Measurements from ENCODE around the gene HOXC13. TPM values are rescaled to one million over a fixed set of nuclear protein-coding genes. Genes with fewer than 3 reads are reported as not detected.

Gene HOXC13
- polyA plus RNA-seq, 6 donors from 2014 or later = not detected

DNA sequence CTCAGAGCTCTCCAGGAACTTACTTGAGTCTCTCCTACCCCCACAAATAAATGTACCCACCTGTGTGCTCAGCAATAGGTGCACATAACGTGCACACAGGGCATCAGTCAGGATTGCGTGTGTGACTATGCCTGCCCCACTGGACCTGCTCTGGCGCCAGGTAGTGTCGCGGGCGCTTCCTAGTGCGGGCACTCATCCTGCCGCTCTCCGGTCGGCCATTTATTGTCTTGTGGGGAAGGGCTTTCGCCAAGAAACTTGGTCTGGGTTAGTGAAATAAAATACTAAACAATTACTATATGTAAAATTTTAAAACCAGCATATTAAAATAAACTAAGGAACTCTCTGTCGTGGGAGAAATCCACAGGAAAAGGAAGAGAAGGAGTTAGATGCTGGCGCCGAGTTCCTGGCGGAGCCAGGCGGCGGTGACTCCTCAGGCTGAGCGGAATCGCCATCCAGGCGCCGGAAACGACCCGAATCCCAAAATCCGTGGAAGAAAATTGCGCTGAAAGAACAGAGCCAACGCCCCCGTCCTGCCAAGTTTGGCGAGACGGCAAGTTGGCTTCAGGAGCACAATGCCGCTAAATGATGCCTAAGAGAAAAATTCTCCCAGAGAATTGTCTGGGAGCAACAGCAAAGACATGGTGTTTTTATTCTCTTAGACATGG, 7.9 kb upstream of the HOXC13 start:
- Mint-ChIP-seq H3K4me1 (peaks cover 0 to 14% (median 9%) of the 10 kb centered on the region in 3 donors), H3K27ac (peak overlapping the region in 1 of 6 donors; percentile 1)

DNA sequence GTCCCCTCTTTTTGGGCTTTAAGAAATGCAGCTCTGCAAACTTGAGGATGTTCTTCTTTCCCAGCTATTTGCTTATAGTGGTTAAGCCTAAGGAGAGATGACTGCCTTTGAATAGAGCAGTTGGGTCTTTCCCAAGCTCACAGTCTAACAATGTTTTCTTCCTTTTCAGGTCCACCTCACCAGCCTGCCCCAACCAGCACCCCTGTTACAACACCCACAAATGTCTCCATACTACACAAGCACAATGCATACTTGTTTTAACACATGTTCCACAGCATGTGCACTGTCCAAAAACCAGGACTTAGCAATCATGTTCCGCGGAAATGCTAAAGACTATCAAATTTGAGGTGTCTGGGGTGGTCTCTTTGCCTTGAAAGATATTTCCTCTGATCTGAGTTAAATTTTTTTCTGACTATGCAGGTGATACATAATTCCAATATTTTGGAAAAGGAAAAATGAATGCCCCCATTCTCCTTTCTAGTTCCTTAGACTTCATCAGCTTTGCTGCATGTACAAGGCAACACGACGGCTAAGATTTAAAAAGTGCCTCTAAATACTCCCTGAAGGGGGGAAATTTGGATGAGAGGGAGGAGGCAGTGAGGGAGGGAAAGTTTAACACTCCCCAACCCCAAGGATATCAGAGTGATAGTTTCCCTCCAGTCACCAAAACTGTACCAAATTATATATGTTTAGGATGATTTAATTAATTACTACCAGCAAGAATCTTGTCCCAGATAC, 6.6 kb upstream of the HOXC13 start:
- no peak overlapping the region for H3K27ac Mint-ChIP-seq
- DNase-seq = no peak
- peaks cover 0 to 4% of the 10 kb centered on the region in 2 donors for H3K36me3 Mint-ChIP-seq
- H3K4me1 Mint-ChIP-seq = peaks cover 0 to 20% (median 14%) of the 10 kb centered on the region in 3 donors
- ATAC-seq (ENCODE audit: low read depth in 2 of 2) = no peak
- H3K27me3 Mint-ChIP-seq = peaks cover 84 to 97% (median 96%) of the 10 kb centered on the region in 3 donors
- no peak overlapping the region for H3K4me3 Mint-ChIP-seq
- H3K9me3 Mint-ChIP-seq = peaks cover 0 to 19% (median 5%) of the 10 kb centered on the region in 7 donors

More for the DNA sequence above, 7.9 kb upstream of the HOXC13 start:
- peaks cover 84 to 97% (median 96%) of the 10 kb centered on the region in 3 donors for H3K27me3 Mint-ChIP-seq
- DNase-seq (no peak), ATAC-seq (ENCODE audit: low read depth in 2 of 2) (no peak)
- peaks cover 0 to 23% (median 3%) of the 10 kb centered on the region in 7 donors for H3K9me3 Mint-ChIP-seq
- peak overlapping the region in 1 of 8 donors; percentile 22 for H3K4me3 Mint-ChIP-seq
- H3K36me3 Mint-ChIP-seq = peaks cover 0 to 4% of the 10 kb centered on the region in 2 donors

DNA sequence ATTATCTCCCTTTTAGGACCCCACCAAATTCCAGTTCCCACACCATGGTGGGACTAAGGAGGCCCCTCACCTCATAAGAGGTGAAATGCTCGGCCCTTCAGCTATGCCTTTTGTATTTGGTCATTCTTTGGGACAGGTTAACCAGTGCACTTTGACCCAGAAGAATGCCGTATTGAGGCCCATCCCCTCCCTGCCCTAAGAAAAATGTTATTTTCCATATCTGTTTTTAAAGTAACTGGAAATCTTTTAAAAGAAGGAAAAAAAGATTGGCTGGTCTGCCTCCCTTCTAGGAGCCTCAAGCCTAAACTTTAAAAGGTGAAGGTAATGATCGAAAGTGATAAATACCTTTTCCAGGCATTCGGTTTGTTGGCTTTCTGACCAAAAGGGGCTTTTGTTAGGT, 5.7 kb upstream of the HOXC13 start:
- Mint-ChIP-seq H3K27ac (no peak overlapping the region), H3K36me3 (peaks cover 0 to 4% of the 10 kb centered on the region in 2 donors), H3K4me1 (peaks cover 0 to 22% (median 14%) of the 10 kb centered on the region in 3 donors), H3K9me3 (peaks cover 0 to 19% (median 5%) of the 10 kb centered on the region in 7 donors), H3K27me3 (peaks cover 88 to 100% (median 97%) of the 10 kb centered on the region in 3 donors), H3K4me3 (no peak overlapping the region)
- no peak for DNase-seq
- no peak for ATAC-seq (ENCODE audit: low read depth in 2 of 2)

GRCh38 chr12:53935383-53936341, 3.0 kb upstream of the HOXC13 start:
- H3K9me3 Mint-ChIP-seq = peaks cover 0 to 21% (median 6%) of the 10 kb centered on the region in 7 donors
- H3K4me3 Mint-ChIP-seq = peak overlapping the region in 7 of 8 donors; percentile 9 to 87 (median 57)
- no peaks in the 10 kb centered on the region for H3K36me3 Mint-ChIP-seq
- peaks cover 72 to 92% (median 89%) of the 10 kb centered on the region in 3 donors for H3K27me3 Mint-ChIP-seq
- no peak for ATAC-seq (ENCODE audit: low read depth in 2 of 2)
- DNase-seq = no peak
- peaks cover 0 to 20% (median 17%) of the 10 kb centered on the region in 3 donors for H3K4me1 Mint-ChIP-seq
- peak overlapping the region in 5 of 6 donors; percentile 22 to 74 (median 47) for H3K27ac Mint-ChIP-seq

- H3K4me1 Mint-ChIP-seq = peaks cover 0 to 20% (median 17%) of the 10 kb centered on the region in 3 donors
- peak overlapping the region in 3 of 6 donors; percentile 69 to 95 (median 88) for H3K27ac Mint-ChIP-seq
- H3K27me3 Mint-ChIP-seq = peaks cover 74 to 92% (median 90%) of the 10 kb centered on the region in 3 donors
- peaks cover 0 to 21% (median 5%) of the 10 kb centered on the region in 7 donors for H3K9me3 Mint-ChIP-seq
- DNase-seq (no peak), ATAC-seq (ENCODE audit: low read depth in 2 of 2) (no peak)
- no peaks in the 10 kb centered on the region for H3K36me3 Mint-ChIP-seq
- H3K4me3 Mint-ChIP-seq = peak overlapping the region in 4 of 8 donors; percentile 9 to 67 (median 46)
These were observed 1.5 kb upstream of the HOXC13 start for GRCh38 chr12:53937099-53937498.

GRCh38 chr12:53937596-53938325, 870 bp upstream of the HOXC13 start:
- Mint-ChIP-seq H3K4me3 (peak overlapping the region in 4 of 8 donors; percentile 34 to 67 (median 60)), H3K4me1 (peaks cover 0 to 20% (median 17%) of the 10 kb centered on the region in 3 donors), H3K36me3 (no peaks in the 10 kb centered on the region), H3K9me3 (peaks cover 0 to 21% (median 5%) of the 10 kb centered on the region in 7 donors), H3K27ac (peak overlapping the region in 2 of 6 donors; percentile 30 to 95), H3K27me3 (peaks cover 72 to 92% (median 90%) of the 10 kb centered on the region in 3 donors)
- no peak for DNase-seq
- ATAC-seq (ENCODE audit: low read depth in 2 of 2) = no peak

- ATAC-seq (ENCODE audit: low read depth in 2 of 2) (no peak), DNase-seq (no peak)
- peak overlapping the region in 6 of 8 donors; percentile 2 to 71 (median 44) for H3K4me3 Mint-ChIP-seq
- no peaks in the 10 kb centered on the region for H3K36me3 Mint-ChIP-seq
- H3K4me1 Mint-ChIP-seq = peaks cover 0 to 20% (median 17%) of the 10 kb centered on the region in 3 donors
- H3K27ac Mint-ChIP-seq = peak overlapping the region in 4 of 6 donors; percentile 0 to 94 (median 86)
- H3K9me3 Mint-ChIP-seq = peaks cover 0 to 28% (median 5%) of the 10 kb centered on the region in 7 donors
- H3K27me3 Mint-ChIP-seq = peaks cover 71 to 92% (median 90%) of the 10 kb centered on the region in 3 donors
These were observed 794 bp downstream of the HOXC13 start for GRCh38 chr12:53939141-53940108.

DNA sequence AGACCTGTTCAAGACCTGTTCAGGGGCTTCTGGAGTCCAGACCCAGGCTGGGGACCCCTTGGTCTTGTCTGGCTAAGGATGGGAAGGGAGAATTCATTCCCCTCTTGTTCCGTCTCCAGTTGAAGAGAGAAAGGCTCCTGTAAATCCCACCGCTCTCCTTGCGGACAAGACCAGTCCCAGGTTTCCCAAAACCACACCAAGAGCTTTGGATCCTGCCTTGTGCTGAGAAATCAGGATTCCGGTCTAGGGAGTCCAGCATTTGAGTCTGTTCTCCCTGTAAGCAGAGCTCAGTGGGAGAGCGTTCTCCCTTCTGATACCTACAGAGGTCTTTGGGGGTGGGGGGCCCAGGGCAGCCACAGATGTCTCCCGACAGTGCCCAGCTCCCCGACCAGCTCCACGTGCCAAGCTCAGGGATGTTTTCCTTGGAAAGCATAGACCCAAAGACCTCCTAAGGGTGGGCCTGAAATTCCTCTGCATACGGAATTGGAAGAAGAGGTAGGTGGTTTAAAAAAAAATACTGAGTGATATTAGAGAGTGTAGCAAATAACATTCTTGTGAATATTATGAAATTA, 1.9 kb downstream of the HOXC13 start:
- peaks cover 71 to 92% (median 90%) of the 10 kb centered on the region in 3 donors for H3K27me3 Mint-ChIP-seq
- ATAC-seq (ENCODE audit: low read depth in 2 of 2) (no peak), DNase-seq (no peak)
- H3K36me3 Mint-ChIP-seq = no peaks in the 10 kb centered on the region
- H3K27ac Mint-ChIP-seq = peak overlapping the region in 1 of 6 donors; percentile 63
- peak overlapping the region in 3 of 8 donors; percentile 2 to 30 (median 26) for H3K4me3 Mint-ChIP-seq
- H3K4me1 Mint-ChIP-seq = peaks cover 0 to 13% (median 11%) of the 10 kb centered on the region in 3 donors
- peaks cover 0 to 25% (median 5%) of the 10 kb centered on the region in 7 donors for H3K9me3 Mint-ChIP-seq

GRCh38 chr12:53941187-53941586, 2.6 kb downstream of the HOXC13 start:
- ATAC-seq (ENCODE audit: low read depth in 2 of 2) (no peak), DNase-seq (no peak)
- H3K4me1 Mint-ChIP-seq = peaks cover 0 to 6% (median 4%) of the 10 kb centered on the region in 3 donors
- no peak overlapping the region for H3K27ac Mint-ChIP-seq
- H3K36me3 Mint-ChIP-seq = no peaks in the 10 kb centered on the region
- no peak overlapping the region for H3K4me3 Mint-ChIP-seq
- peaks cover 0 to 25% (median 3%) of the 10 kb centered on the region in 7 donors for H3K9me3 Mint-ChIP-seq
- H3K27me3 Mint-ChIP-seq = peaks cover 73 to 92% (median 90%) of the 10 kb centered on the region in 3 donors

DNA sequence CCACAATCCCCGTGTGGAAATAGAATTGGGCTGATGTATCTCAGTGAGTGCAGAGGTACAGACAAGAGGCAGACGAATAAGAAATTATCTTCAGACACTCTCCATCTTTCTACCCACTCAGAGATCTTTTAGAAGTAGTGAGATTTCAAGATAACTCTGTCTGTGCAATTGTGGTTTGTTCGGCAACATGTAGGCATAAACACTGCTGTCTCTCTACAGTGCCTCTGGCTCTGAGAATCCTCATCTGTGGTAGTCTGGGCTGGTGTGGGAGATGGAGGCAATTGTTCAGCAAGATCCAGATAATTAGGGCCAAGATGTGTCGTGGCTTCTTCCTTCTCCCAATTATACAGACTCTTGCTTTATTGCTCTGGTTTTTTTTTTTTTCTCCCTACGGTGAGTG, 3.1 kb downstream of the HOXC13 start:
- no peak for DNase-seq
- Mint-ChIP-seq H3K27me3 (peaks cover 75 to 92% (median 90%) of the 10 kb centered on the region in 3 donors), H3K36me3 (no peaks in the 10 kb centered on the region), H3K9me3 (peaks cover 0 to 24% (median 2%) of the 10 kb centered on the region in 7 donors), H3K4me1 (peaks cover 0 to 6% (median 4%) of the 10 kb centered on the region in 3 donors), H3K4me3 (no peak overlapping the region), H3K27ac (no peak overlapping the region)
- no peak for ATAC-seq (ENCODE audit: low read depth in 2 of 2)

DNA sequence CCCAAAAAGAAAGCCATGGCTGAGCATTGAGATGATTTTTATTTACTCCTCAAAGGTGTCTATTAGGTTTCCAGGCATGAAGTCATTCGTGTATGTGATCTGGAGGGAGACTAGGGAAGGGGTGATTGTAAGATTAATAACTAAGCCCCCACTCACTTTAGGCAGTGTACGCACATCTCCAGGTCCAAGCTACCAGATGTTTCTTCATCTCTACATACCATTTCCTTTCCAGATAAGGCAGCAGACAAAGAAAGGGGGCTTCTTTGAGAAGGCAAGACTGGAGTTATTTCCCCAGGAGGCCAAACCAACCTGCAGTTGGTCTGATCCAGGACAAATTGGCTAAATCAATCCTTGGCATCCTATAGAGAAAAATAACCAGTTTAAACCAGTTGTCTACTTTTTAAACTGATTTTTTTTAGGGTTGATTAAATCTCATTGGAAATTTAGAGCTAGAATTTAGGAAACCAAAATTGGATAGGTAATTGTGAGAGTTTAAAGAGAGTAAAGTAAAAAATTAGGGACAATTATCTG, 3.9 kb downstream of the HOXC13 start:
- no peak overlapping the region for H3K4me3 Mint-ChIP-seq
- peaks cover 73 to 92% (median 87%) of the 10 kb centered on the region in 3 donors for H3K27me3 Mint-ChIP-seq
- no peak overlapping the region for H3K27ac Mint-ChIP-seq
- no peaks in the 10 kb centered on the region for H3K36me3 Mint-ChIP-seq
- DNase-seq (no peak), ATAC-seq (ENCODE audit: low read depth in 2 of 2) (no peak)
- H3K4me1 Mint-ChIP-seq = peaks cover 0 to 6% (median 0%) of the 10 kb centered on the region in 3 donors
- peaks cover 0 to 16% (median 2%) of the 10 kb centered on the region in 7 donors for H3K9me3 Mint-ChIP-seq

Data from naive B cell (primary cell).